ENCODE results near the gene SLC15A2. TPM values are rescaled to one million over a fixed set of nuclear protein-coding genes. Genes with fewer than 3 reads are reported as not detected.

Gene SLC15A2
- total RNA-seq, 1 experiment from 2014 or later: 2.4 TPM

DNA sequence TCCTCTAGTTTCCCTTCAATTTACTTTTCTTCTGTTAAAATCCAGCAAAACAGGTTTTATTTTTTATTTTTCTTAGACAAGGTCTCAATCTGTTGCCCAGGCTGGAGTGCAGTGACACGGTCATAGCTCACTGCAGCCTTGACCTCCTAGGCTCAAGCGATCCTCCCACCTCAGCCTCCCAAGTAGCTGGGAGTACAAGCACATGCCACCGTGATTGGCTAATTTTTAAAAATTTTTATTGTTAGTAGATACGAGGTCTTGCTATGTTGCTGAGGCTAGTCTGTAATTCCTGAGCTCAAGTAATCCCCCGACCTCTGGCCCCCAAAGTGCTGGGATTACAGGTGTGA lies 86.2 kb downstream of the SLC15A2 start:
- no peak overlapping the region for H3K23ac ChIP-seq (ENCODE audit: insufficient read length, low read depth, low read length)
- no peaks in the 10 kb centered on the region for H3K27me3 ChIP-seq (ENCODE audit: insufficient read depth, low read length)
- no peak overlapping the region for H2AFZ ChIP-seq (ENCODE audit: low read length)
- no peak overlapping the region for H4K8ac ChIP-seq (replicated peaks; ENCODE audit: insufficient read length, low read depth, low read length)
- Mint-ChIP-seq H3K4me1 (no peaks in the 10 kb centered on the region), H3K27me3 (ENCODE audit: low read depth) (no peaks in the 10 kb centered on the region), H3K4me3 (no peak overlapping the region), H3K36me3 (ENCODE audit: insufficient read depth in 1 of 3, low read depth in 3 of 3) (peaks cover 9 to 24% (median 10%) of the 10 kb centered on the region in 3 experiments; a peak in 6 of 7 replicates), H3K9me3 (peaks cover 19 to 22% of the 10 kb centered on the region in 2 experiments), H3K27ac (no peak overlapping the region)
- TF ChIP-seq, protein P1, sequence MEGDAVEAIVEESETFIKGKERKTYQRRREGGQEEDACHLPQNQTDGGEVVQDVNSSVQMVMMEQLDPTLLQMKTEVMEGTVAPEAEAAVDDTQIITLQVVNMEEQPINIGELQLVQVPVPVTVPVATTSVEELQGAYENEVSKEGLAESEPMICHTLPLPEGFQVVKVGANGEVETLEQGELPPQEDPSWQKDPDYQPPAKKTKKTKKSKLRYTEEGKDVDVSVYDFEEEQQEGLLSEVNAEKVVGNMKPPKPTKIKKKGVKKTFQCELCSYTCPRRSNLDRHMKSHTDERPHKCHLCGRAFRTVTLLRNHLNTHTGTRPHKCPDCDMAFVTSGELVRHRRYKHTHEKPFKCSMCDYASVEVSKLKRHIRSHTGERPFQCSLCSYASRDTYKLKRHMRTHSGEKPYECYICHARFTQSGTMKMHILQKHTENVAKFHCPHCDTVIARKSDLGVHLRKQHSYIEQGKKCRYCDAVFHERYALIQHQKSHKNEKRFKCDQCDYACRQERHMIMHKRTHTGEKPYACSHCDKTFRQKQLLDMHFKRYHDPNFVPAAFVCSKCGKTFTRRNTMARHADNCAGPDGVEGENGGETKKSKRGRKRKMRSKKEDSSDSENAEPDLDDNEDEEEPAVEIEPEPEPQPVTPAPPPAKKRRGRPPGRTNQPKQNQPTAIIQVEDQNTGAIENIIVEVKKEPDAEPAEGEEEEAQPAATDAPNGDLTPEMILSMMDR (conservative IDR thresholded peaks at IDR 0.05): no peak
- H2AK5ac ChIP-seq (ENCODE audit: insufficient read length, low read length): no peak overlapping the region
- no peak for DNase-seq
- H2BK5ac ChIP-seq (ENCODE audit: insufficient read length, low read length): no peak overlapping the region
- no peak overlapping the region for H3K4me2 ChIP-seq (ENCODE audit: insufficient read depth, insufficient read length, low read length)
- H2BK15ac ChIP-seq (ENCODE audit: low read depth, low read length): no peak overlapping the region
- H3K79me2 ChIP-seq (ENCODE audit: insufficient read depth, low read length): no peaks in the 10 kb centered on the region
- no peak overlapping the region for H2BK120ac ChIP-seq (ENCODE audit: low read depth, low read length, poor library complexity, severe bottlenecking)
- H2BK20ac ChIP-seq (ENCODE audit: low read depth, low read length, poor library complexity, severe bottlenecking): no peak overlapping the region
- H4K5ac ChIP-seq (ENCODE audit: insufficient read length, low read depth, low read length): no peak overlapping the region
- H2BK12ac ChIP-seq (ENCODE audit: insufficient read length, low read depth, low read length): no peak overlapping the region
- no peak overlapping the region for H3K27ac ChIP-seq (ENCODE audit: insufficient read length, low read depth, low read length)
- no peak overlapping the region for H3K4ac ChIP-seq (ENCODE audit: low read depth, low read length)
- H3T11ph ChIP-seq (ENCODE audit: low read length): no peak overlapping the region
- H3K9ac ChIP-seq (ENCODE audit: extremely low read depth, insufficient read length, low read length): no peak overlapping the region
- H4K20me1 ChIP-seq (ENCODE audit: control insufficient read depth, insufficient read depth, insufficient read length): no peaks in the 10 kb centered on the region
- H3K79me1 ChIP-seq (ENCODE audit: insufficient read depth, low read depth, low read length, poor library complexity, severe bottlenecking): no peaks in the 10 kb centered on the region
- no peaks in the 10 kb centered on the region for H3K23me2 ChIP-seq (ENCODE audit: insufficient read length, low read depth, low read length, poor library complexity, severe bottlenecking)
- peaks cover under 1% of the 10 kb centered on the region for H3K9me3 ChIP-seq (ENCODE audit: control insufficient read depth, low read depth, low read length)
- no peaks in the 10 kb centered on the region for H3K4me1 ChIP-seq (ENCODE audit: insufficient read depth, low read length)
- H4K91ac ChIP-seq (ENCODE audit: insufficient read length, low read depth, low read length): no peak overlapping the region
- WGBS (ENCODE audit: extremely low coverage, insufficient read length, low lambda C conversion rate): no CpG with 5 or more reads among the region's 5 CpGs
- H3K14ac ChIP-seq (ENCODE audit: insufficient read depth, low read length): no peak overlapping the region
- H3K56ac ChIP-seq (ENCODE audit: insufficient read length, low read depth, low read length): no peak overlapping the region
- H3K18ac ChIP-seq (ENCODE audit: insufficient read length, low read depth, low read length): no peak overlapping the region

All from H9 (cell line).